WERI-Rb-1 (cell line): ENCODE data around the gene CYP3A5.

Source experiments
- DNase-seq: peaks from one replicate; pipeline ENCODE4 v3.0.0-alpha.2; 2020
- H3K27ac ChIP-seq: fragments of 250-450 bp; sonication (Bioruptor Pico); 2 replicates; pipeline ENCODE4 v1.5.1; 2020; ENCODE audit warnings: mild to moderate bottlenecking, moderate library complexity
- H3K27me3 ChIP-seq: fragments of 250-450 bp; sonication (Bioruptor Pico); 2 replicates; pipeline ENCODE4 v1.5.1; 2021; ENCODE audit warnings: mild to moderate bottlenecking, low read depth, moderate library complexity; ENCODE audit not compliant: insufficient read depth, severe bottlenecking
- H3K36me3 ChIP-seq: fragments of 250-450 bp; sonication (Bioruptor Pico); 2 replicates; pipeline ENCODE4 v1.5.1; 2020; ENCODE audit warnings: mild to moderate bottlenecking, moderate library complexity
- H3K4me3 ChIP-seq: 2 replicates; pipeline ENCODE4 v1.5.1; 2011; ENCODE audit warnings: low read depth, mild to moderate bottlenecking, control low read depth, low read length
- H3K9me3 ChIP-seq: fragments of 250-450 bp; sonication (Bioruptor Pico); 2 replicates; pipeline ENCODE4 v1.5.1; 2021; ENCODE audit warnings: mild to moderate bottlenecking, moderate library complexity; ENCODE audit not compliant: severe bottlenecking
- CTCF ChIP-seq: IDR thresholded peaks from 2 replicates; pipeline ENCODE4 v1.5.1; 2011; ENCODE audit warnings: low read depth, mild to moderate bottlenecking, control low read depth, inconsistent platforms, low read length

Gene CYP3A5

GRCh38 chr7:99631295-99632109 is 48.3 kb downstream of the CYP3A5 start:
- Histone ChIP-seq H3K36me3 (peaks cover 42% of the 10 kb centered on the region), H3K27me3 (no peaks in the 10 kb centered on the region), H3K27ac (no peak overlapping the region), H3K9me3 (no peaks in the 10 kb centered on the region), H3K4me3 (no peak overlapping the region)
- DNase-seq = no peak
- 0 out of 2 replicates have a peak, but pooled peaks have one; percentile 19 for TF ChIP-seq CTCF

- Histone ChIP-seq H3K4me3 (no peak overlapping the region), H3K36me3 (peaks cover 55% of the 10 kb centered on the region)
- DNase-seq = no peak
Measured at GRCh38 chr7:99629643-99630042, 50.2 kb downstream of the CYP3A5 start.

GRCh38 chr7:99628471-99629465 is 51.0 kb downstream of the CYP3A5 start:
- Histone ChIP-seq H3K36me3 (peaks cover 63% of the 10 kb centered on the region), H3K27me3 (no peaks in the 10 kb centered on the region), H3K27ac (no peak overlapping the region), H3K9me3 (no peaks in the 10 kb centered on the region), H3K4me3 (no peak overlapping the region)
- DNase-seq = no peak
- no peak for TF ChIP-seq CTCF

More at GRCh38 chr7:99629643-99630042, 50.2 kb downstream of the CYP3A5 start:
- Histone ChIP-seq H3K27me3 (no peaks in the 10 kb centered on the region), H3K9me3 (no peaks in the 10 kb centered on the region), H3K27ac (no peak overlapping the region)
- no peak for TF ChIP-seq CTCF

GRCh38 chr7:99627513-99627912 is 52.3 kb downstream of the CYP3A5 start:
- peaks cover 72% of the 10 kb centered on the region for H3K36me3 ChIP-seq
- no peak overlapping the region for H3K27ac ChIP-seq
- no peak for DNase-seq
- H3K27me3 ChIP-seq = no peaks in the 10 kb centered on the region
- no peaks in the 10 kb centered on the region for H3K9me3 ChIP-seq
- TF ChIP-seq CTCF = no peak
- H3K4me3 ChIP-seq = no peak overlapping the region

GRCh38 chr7:99626661-99627060 is 53.1 kb downstream of the CYP3A5 start:
- Histone ChIP-seq H3K27ac (no peak overlapping the region), H3K4me3 (no peak overlapping the region)
- TF ChIP-seq CTCF = no peak

More at GRCh38 chr7:99626661-99627060, 53.1 kb downstream of the CYP3A5 start:
- Histone ChIP-seq H3K36me3 (peaks cover 77% of the 10 kb centered on the region), H3K27me3 (no peaks in the 10 kb centered on the region), H3K9me3 (no peaks in the 10 kb centered on the region)
- no peak for DNase-seq
